K562 (cell line): ENCODE data around the gene FBXO10. TPM values are rescaled to one million over a fixed set of nuclear protein-coding genes. Genes with fewer than 3 reads are reported as not detected.
"Not testable (repeated sequence)": the region's sequence is repeated elsewhere in the genome, so short reads cannot be mapped to it uniquely, and the experiment has no call there.

Experiments used
- ATAC-seq: fragments of 200-7000 bp; cut with Tn5 transposase; 3 replicates; pipeline ENCODE4 v1.9.1; 2020; ENCODE audit warnings: moderate library complexity
- BruUV-seq: library from RNA; stranded (reverse); fragments of 400-500 nt; replicated peaks from 2 replicates; lab custom pipeline; 2021; lab: Mats Ljungman, UMichigan
- CTCF ChIA-PET: fragments of 300-600 bp; formaldehyde crosslinking; extraction: SDS; loops from one replicate; lab custom pipeline; 2021; ENCODE audit warnings: low intra/inter-chr PET ratio; lab: Yijun Ruan, JAX
- POLR2A ChIA-PET: fragments of 300-600, 350-650 bp; sonication (Branson Sonifier 250); formaldehyde crosslinking; extraction: SDS; loops from one replicate; lab custom pipeline; 2021; ENCODE audit warnings: antibody characterized with exemption, inconsistent platforms; lab: Yijun Ruan, JAX
- DNase-seq, 4 experiments: peaks; one replicate each; pipeline versions ENCODE4 v3.0.0 to v3.0.0-alpha.2; 2011 to 2018; ENCODE audit warnings: low spot score in 3 of 4, mixed read lengths in 3 of 4; ENCODE audit errors: extremely low read depth in 1 of 4
- FAIRE-seq: peaks from 2 replicates; lab custom pipeline; 2011; peaks lifted over from hg19 to GRCh38; lab: Jason Lieb, UNC
- H2AFZ ChIP-seq: 2 replicates; pipeline ENCODE4 v1.6.0; 2011; ENCODE audit warnings: low read depth, low read length, control low read depth, inconsistent platforms
- H3K27ac ChIP-seq: fragments of 200-600 bp; 3 replicates; pipeline ENCODE4 v1.8.0; 2011; ENCODE audit warnings: low read depth, mild to moderate bottlenecking, control low read depth, inconsistent platforms, low read length, moderate library complexity, mixed read lengths; ENCODE audit errors: extremely low read depth
- H3K27me3 ChIP-seq, 2 experiments: fragments of 300-600 bp in 1 of 2; 2 replicates in 1 of 2; 3 replicates in 1 of 2; pipeline versions ENCODE4 v1.6.0 to v1.8.0; 2011; ENCODE audit warnings: inconsistent platforms in 2 of 2, low read length in 2 of 2, mild to moderate bottlenecking in 1 of 2, mixed read lengths in 1 of 2, moderate library complexity in 1 of 2; ENCODE audit not compliant: control insufficient read depth in 2 of 2, insufficient read depth in 2 of 2
- H3K36me3 ChIP-seq: fragments of 300-600 bp; 3 replicates; pipeline ENCODE4 v1.8.0; 2011; ENCODE audit warnings: mild to moderate bottlenecking, low read length, inconsistent platforms; ENCODE audit not compliant: control insufficient read depth, insufficient read depth
- H3K4me1 ChIP-seq, 2 experiments: fragments of 200-600 bp in 1 of 2; replicated peaks in 1 of 2; 2 replicates in 1 of 2; 3 replicates in 1 of 2; pipeline versions ENCODE4 v1.5.1 to v1.8.0; 2011; ENCODE audit warnings: inconsistent platforms in 2 of 2, low read length in 2 of 2, mild to moderate bottlenecking in 1 of 2, mixed read lengths in 1 of 2, moderate library complexity in 1 of 2; ENCODE audit not compliant: control insufficient read depth in 2 of 2, insufficient read depth in 2 of 2
- H3K4me2 ChIP-seq: 2 replicates; pipeline ENCODE4 v1.6.1; 2011; ENCODE audit warnings: low read length, control low read depth, inconsistent platforms, mixed read lengths; ENCODE audit not compliant: insufficient read depth
- H3K4me3 ChIP-seq: fragments of 200-600 bp; sonication (generic), shearing (Covaris generic); 2 replicates; pipeline ENCODE4 v1.5.1; 2016; ENCODE audit warnings: control low read depth, inconsistent platforms
- H3K79me2 ChIP-seq: fragments of 200-600 bp; 3 replicates; pipeline ENCODE4 v1.8.0; 2011; ENCODE audit warnings: low read length, inconsistent platforms; ENCODE audit not compliant: control insufficient read depth, insufficient read depth
- H3K9ac ChIP-seq, 2 experiments: 2 replicates each; pipeline versions ENCODE4 v1.6.0 to v1.6.1; 2011; ENCODE audit warnings: low read depth in 2 of 2, low read length in 2 of 2, control low read depth in 1 of 2, inconsistent platforms in 1 of 2, mild to moderate bottlenecking in 1 of 2, mixed read lengths in 1 of 2; ENCODE audit not compliant: insufficient read depth in 1 of 2
- H3K9me1 ChIP-seq: one replicate; pipeline ENCODE4 v1.6.0; 2011; ENCODE audit warnings: inconsistent platforms, mild to moderate bottlenecking, low read length, moderate library complexity; ENCODE audit not compliant: control insufficient read depth, insufficient read depth
- H3K9me3 ChIP-seq: replicated peaks from 2 replicates; pipeline ENCODE4 v1.5.1; 2011; ENCODE audit warnings: low read depth, low read length, inconsistent platforms; ENCODE audit not compliant: control insufficient read depth, insufficient read depth
- H4K20me1 ChIP-seq: replicated peaks from 2 replicates; pipeline ENCODE4 v1.6.1; 2011; ENCODE audit warnings: low read length, inconsistent platforms, mixed read lengths; ENCODE audit not compliant: control insufficient read depth, insufficient read depth
- POLR2A ChIP-seq: fragments of 450-650 bp; conservative IDR thresholded peaks from 2 replicates; pipeline ENCODE4 v1.6.1; 2016
- POLR2B ChIP-seq: fragments of 450-650 bp; IDR thresholded peaks from 2 replicates; pipeline ENCODE4 v1.6.1; 2018; ENCODE audit warnings: low read depth; ENCODE audit not compliant: partially characterized antibody
- POLR2G ChIP-seq: fragments of 200-400 bp; formaldehyde crosslinking; IDR thresholded peaks from 2 replicates; pipeline ENCODE4 v1.6.1; 2017; ENCODE audit warnings: low read depth, mild to moderate bottlenecking, antibody characterized with exemption, low read length, moderate library complexity
- RAD51 ChIP-seq: fragments of 450-650 bp; IDR thresholded peaks from 2 replicates; pipeline ENCODE4 v1.7.1; 2016; ENCODE audit warnings: low read depth, mild to moderate bottlenecking, borderline replicate concordance
- RBM17 ChIP-seq: fragments of 200-400 bp; formaldehyde crosslinking; IDR thresholded peaks from 2 replicates; pipeline ENCODE4 v1.6.1; 2017; ENCODE audit warnings: low read depth, mild to moderate bottlenecking, low read length, borderline replicate concordance
- VEZF1 ChIP-seq: fragments of 200-800 bp; sonication (Bioruptor generic); IDR thresholded peaks from 2 replicates; pipeline ENCODE4 v1.6.1; 2017; ENCODE audit warnings: missing genetic modification characterization, missing compliant biosample characterization
- YBX1 ChIP-seq: fragments of 450-650 bp; IDR thresholded peaks from 2 replicates; pipeline ENCODE4 v1.7.1; 2016; ENCODE audit warnings: mild to moderate bottlenecking
- ZNF121 ChIP-seq: sonication (generic); formaldehyde crosslinking; conservative IDR thresholded peaks from 2 replicates; pipeline ENCODE4 v1.8.0; 2022; ENCODE audit warnings: missing genetic modification reagents
- ZNF79 ChIP-seq: fragments of 250-450 bp; sonication (Bioruptor Pico); IDR thresholded peaks from 2 replicates; pipeline ENCODE4 v1.4.0; 2020; ENCODE audit warnings: low read depth, mild to moderate bottlenecking, moderate library complexity
- WGBS: fragments of 100-300 bp; shearing (Covaris generic); methylation state at CpG from one replicate; pipeline ENCODE4 v1.1.6; 2016; ENCODE audit warnings: low coverage, mixed read lengths; ENCODE audit not compliant: insufficient coverage; ENCODE audit errors: missing lambda C conversion rate; 5-methylcytosine and 5-hydroxymethylcytosine counted together
- in situ Hi-C: fragments of 300-500 bp; cut with MboI; formaldehyde crosslinking; loops from 4 replicates; pipeline ENCODE4 v1.15.0; 2018; ENCODE audit warnings: inconsistent platforms, mixed read lengths
- intact Hi-C: fragments of 100-400 bp; cut with micrococcal nuclease; formaldehyde crosslinking; loops from 2 replicates; pipeline ENCODE4 v1.14.2; 2022
- polyA plus RNA-seq, 8 experiments: library from polyadenylated mRNA; depleted of rRNA in 4 of 8; stranded (reverse) in 5 of 8; unstranded in 3 of 8; fragments of >200 nt; fragmentation: Nextera tagmentation in 2 of 8; fragmentation: Illumina TruSeq in 1 of 8; extraction: Ambion mirVana in 2 of 8; extraction: Trizol in 1 of 8; gene quantifications; 2 replicates each; pipeline versions ENCODE4 v1.2.1 to v1.2.3, GENCODE V29; 2011 to 2014; ENCODE audit warnings: inconsistent platforms in 1 of 8, missing spikeins in 1 of 8
- total RNA-seq, 7 experiments: library from RNA; depleted of rRNA in 6 of 7; stranded (reverse); fragments of >200 nt in 6 of 7; fragmentation: Illumina TruSeq in 2 of 7; extraction: Trizol in 2 of 7; gene quantifications; 2 replicates each; pipeline versions ENCODE4 v1.2.1 to v1.2.3, GENCODE V29; 2011 to 2021; ENCODE audit warnings: low replicate concordance in 1 of 7

Gene FBXO10
- total and polyA plus RNA-seq, 9 of the 15 experiments (the other 6 are each of a cell fraction or from before 2014, with no cell fraction given) = 0.84 to 9.9 (median 6.0) TPM

- TF ChIP-seq VEZF1 (CRISPR knock-in tag) (no peak), RAD51 (no peak), YBX1 (no peak), ZNF79 (CRISPR knock-in tag) (no peak), POLR2G (peak; percentile 52), RBM17 (no peak)
Observed at GRCh38 chr9:37511016-37512010, 64.9 kb downstream of the FBXO10 start (continued).

- TF ChIP-seq POLR2A = 0 out of 2 replicates have a peak, but pooled peaks have one; percentile 10
- TF ChIP-seq ZNF121 = 0 out of 2 replicates have a peak, but pooled peaks have one; percentile 40
- peak; percentile 14 for TF ChIP-seq POLR2B
- TF ChIP-seq, all 486 proteins: peak for 3; not testable (repeated sequence) for 483
- H2AFZ ChIP-seq, H3K9me3 ChIP-seq, H3K9me1 ChIP-seq, in situ Hi-C loops, H3K79me2 ChIP-seq, ATAC-seq, H3K4me3 ChIP-seq, FAIRE-seq, H3K9ac ChIP-seq, intact Hi-C loops, H3K4me2 ChIP-seq, DNase-seq, H3K27me3 ChIP-seq, H3K4me1 ChIP-seq, BruUV-seq: not testable (repeated sequence)
- CTCF ChIA-PET = interaction anchor here (0.8 kb wide), 1 partner anchor 28 kb away, joined by 3 read pairs; no protein-coding TSS in a partner anchor
- peaks cover 11% of the 10 kb centered on the region; the same call in 1 of the 2 replicates for H4K20me1 ChIP-seq
- POLR2A ChIA-PET = interaction anchor here (1.2 to 3.0 kb wide), 4 partner anchors 11 to 24 kb away, joined by 3 to 12 read pairs (median 4); no protein-coding TSS in a partner anchor
- H3K27ac ChIP-seq = peak overlapping the region; percentile 8; the same call in 1 of the 3 replicates
- 74% methylated on average over 5 of the region's 5 CpGs for WGBS
- H3K36me3 ChIP-seq = peaks cover 40% of the 10 kb centered on the region
Observed at GRCh38 chr9:37510053-37510452, 66.1 kb downstream of the FBXO10 start.
